Ovary (tissue), 9 donors: ENCODE measurements around the gene SLC10A1. TPM values are rescaled to one million over a fixed set of nuclear protein-coding genes. Genes with fewer than 3 reads are reported as not detected.

Experiments used
- DNase-seq, 5 donors: peaks; one replicate each; pipeline ENCODE4 v3.0.0-alpha.2; 2019 to 2020
- H3K27ac ChIP-seq, 2 donors: fragments of 200-600 bp; one replicate each; pipeline versions ENCODE4 v1.5.1 to v1.8.0; 2019 to 2022
- H3K27me3 ChIP-seq: fragments of 200-600 bp; one replicate; pipeline ENCODE4 v1.8.0; 2022
- H3K36me3 ChIP-seq: fragments of 200-600 bp; sonication (generic); one replicate; pipeline ENCODE4 v1.5.1; 2019
- H3K4me1 ChIP-seq: one replicate; pipeline ENCODE4 v1.8.1; 2013; ENCODE audit warnings: mild to moderate bottlenecking, moderate library complexity; ENCODE audit not compliant: insufficient read depth
- H3K4me3 ChIP-seq: fragments of 200-600 bp; sonication (generic); one replicate; pipeline ENCODE4 v1.5.1; 2017
- H3K9me3 ChIP-seq, 2 donors: fragments of 200-600 bp in 1 of 2; sonication (generic) in 1 of 2; one replicate each; pipeline versions ENCODE4 v1.5.1 to v1.8.1; 2013 to 2019; ENCODE audit warnings: mild to moderate bottlenecking in 1 of 2, moderate library complexity in 1 of 2
- EP300 ChIP-seq: sonication (generic); formaldehyde crosslinking; IDR thresholded peaks from one replicate; pipeline ENCODE4 v1.6.1; 2017; ENCODE audit warnings: antibody characterized with exemption
- POLR2A ChIP-seq: fragments of 450-650 bp; IDR thresholded peaks from one replicate; pipeline ENCODE4 v1.6.1; 2017; ENCODE audit warnings: antibody characterized with exemption, mild to moderate bottlenecking, moderate library complexity
- WGBS, 3 donors: extraction: QIAGEN DNeasy Blood & Tissue Kit in 1 of 3; methylation state at CpG; one replicate each; pipeline versions ENCODE4 v1.1.5 to v1.1.7; 2013 to 2017; 5-methylcytosine and 5-hydroxymethylcytosine counted together
- intact Hi-C, 4 donors: fragments of 100-400 bp; cut with DNase I; formaldehyde crosslinking; loops; one replicate each; pipeline versions ENCODE4 v1.11.0 to v1.15.1; 2022 to 2023
- polyA plus RNA-seq, 2 donors: library from polyadenylated mRNA; stranded (reverse); fragments of 200-250 nt in 1 of 2; fragments of 350-450 nt in 1 of 2; fragmentation: Illumina TruSeq in 1 of 2; extraction: RNeasy Lipid Tissue Mini Kit (QIAGEN cat#74804) in 1 of 2; gene quantifications; one replicate each; pipeline ENCODE4 v1.2.3, GENCODE V29; 2013 to 2014
- total RNA-seq, 7 donors: library from RNA; depleted of rRNA in 2 of 7; stranded (reverse); fragments of >200 nt in 2 of 7; fragmentation: NEBNext Ultra II Directional in 3 of 7; extraction: Animal tissue kit (Norgen Biotek cat#: 25700) in 3 of 7; gene quantifications; one replicate each; pipeline versions ENCODE4 v1.1.0 to v1.2.4, GENCODE V29; 2016 to 2023
- TF ChIP-seq, protein P1 (sequence below), 3 donors: fragments of 450-650 bp in 2 of 3; fragments of 200-600 bp in 1 of 3; IDR thresholded peaks; one replicate each; pipeline versions ENCODE4 v1.5.1 to v1.8.0; 2016 to 2022; ENCODE audit warnings: antibody characterized with exemption in 3 of 3, mild to moderate bottlenecking in 1 of 3
- donor health status: DM: no; HTN: no; CAD: no; lungs with moderate emphysema.
- donor health status: DM: no; HTN: no; CAD: no.
- donor health status: Bipolar disorder and iron deficiency.
- donor health status: DM: yes; HTN: yes; CAD: no.
- donor health status: DM: no; HTN: no; CAD: no.
- donor health status: DM: yes; HTN: yes; CAD: no.

The SLC10A1 gene
- total and polyA plus RNA-seq, 9 donors = not detected

DNA sequence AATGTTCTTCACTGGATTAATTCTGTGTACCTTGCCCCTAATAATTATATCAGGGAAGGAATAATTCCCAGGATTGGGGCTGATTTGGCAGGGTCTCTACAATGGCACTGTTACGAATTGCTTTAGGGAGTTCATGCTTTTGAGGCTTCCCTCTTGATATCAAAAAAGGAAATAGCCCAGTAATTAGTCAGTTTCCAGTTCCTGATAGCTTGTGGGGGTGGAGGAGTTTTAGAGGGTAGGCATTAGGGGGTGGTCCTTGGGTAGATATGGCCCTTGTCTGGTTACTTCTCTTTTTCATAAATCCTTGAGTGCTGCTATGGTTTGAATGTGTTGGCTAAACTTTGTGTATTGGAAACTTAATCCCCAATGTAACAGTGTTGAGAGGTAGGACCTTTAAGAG is 36.2 kb downstream of the SLC10A1 start:
- no peaks in the 10 kb centered on the region for H3K4me1 ChIP-seq
- H3K36me3 ChIP-seq = no peaks in the 10 kb centered on the region
- 47 to 71% (median 62%) methylated on average over 1 of the region's 1 CpG for WGBS, 3 donors
- no peak for DNase-seq
- H3K27ac ChIP-seq = no peak overlapping the region
- intact Hi-C loops = no loop called here
- no peaks in the 10 kb centered on the region for H3K9me3 ChIP-seq
- no peak overlapping the region for H3K4me3 ChIP-seq
- H3K27me3 ChIP-seq = no peaks in the 10 kb centered on the region
- TF ChIP-seq POLR2A (no peak), EP300 (no peak)
- TF ChIP-seq, protein P1, sequence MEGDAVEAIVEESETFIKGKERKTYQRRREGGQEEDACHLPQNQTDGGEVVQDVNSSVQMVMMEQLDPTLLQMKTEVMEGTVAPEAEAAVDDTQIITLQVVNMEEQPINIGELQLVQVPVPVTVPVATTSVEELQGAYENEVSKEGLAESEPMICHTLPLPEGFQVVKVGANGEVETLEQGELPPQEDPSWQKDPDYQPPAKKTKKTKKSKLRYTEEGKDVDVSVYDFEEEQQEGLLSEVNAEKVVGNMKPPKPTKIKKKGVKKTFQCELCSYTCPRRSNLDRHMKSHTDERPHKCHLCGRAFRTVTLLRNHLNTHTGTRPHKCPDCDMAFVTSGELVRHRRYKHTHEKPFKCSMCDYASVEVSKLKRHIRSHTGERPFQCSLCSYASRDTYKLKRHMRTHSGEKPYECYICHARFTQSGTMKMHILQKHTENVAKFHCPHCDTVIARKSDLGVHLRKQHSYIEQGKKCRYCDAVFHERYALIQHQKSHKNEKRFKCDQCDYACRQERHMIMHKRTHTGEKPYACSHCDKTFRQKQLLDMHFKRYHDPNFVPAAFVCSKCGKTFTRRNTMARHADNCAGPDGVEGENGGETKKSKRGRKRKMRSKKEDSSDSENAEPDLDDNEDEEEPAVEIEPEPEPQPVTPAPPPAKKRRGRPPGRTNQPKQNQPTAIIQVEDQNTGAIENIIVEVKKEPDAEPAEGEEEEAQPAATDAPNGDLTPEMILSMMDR (IDR thresholded peaks at IDR 0.05) = no peak

DNA sequence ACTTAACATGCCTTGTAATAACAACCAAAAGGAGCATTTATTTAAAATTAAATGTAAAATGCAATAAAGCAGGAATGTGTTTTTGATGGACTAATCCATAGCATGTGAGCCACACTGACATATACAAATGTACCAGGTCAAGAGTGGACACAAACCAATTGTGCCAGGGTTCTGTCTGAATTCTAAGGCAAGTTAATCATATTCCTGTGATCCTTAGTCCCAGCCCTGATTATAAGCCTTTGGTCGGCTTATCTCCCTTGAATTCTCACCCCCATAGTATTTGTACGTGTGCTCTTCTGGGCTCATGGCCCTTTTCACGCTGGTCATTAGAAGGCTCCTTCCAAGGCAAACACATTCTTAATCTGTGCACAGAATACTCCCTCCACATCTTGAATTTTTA is 40.7 kb downstream of the SLC10A1 start:
- intact Hi-C loops = no loop called here
- Histone ChIP-seq H3K9me3 (no peaks in the 10 kb centered on the region), H3K4me3 (no peak overlapping the region), H3K4me1 (no peaks in the 10 kb centered on the region), H3K36me3 (no peaks in the 10 kb centered on the region), H3K27ac (no peak overlapping the region), H3K27me3 (no peaks in the 10 kb centered on the region)
- no peak for DNase-seq
- 64 to 88% (median 85%) methylated on average over 3 of the region's 3 CpGs for WGBS, 3 donors
- no peak for TF ChIP-seq POLR2A
- TF ChIP-seq, protein P1 (IDR thresholded peaks at IDR 0.05) = no peak
- TF ChIP-seq EP300 = no peak

DNA sequence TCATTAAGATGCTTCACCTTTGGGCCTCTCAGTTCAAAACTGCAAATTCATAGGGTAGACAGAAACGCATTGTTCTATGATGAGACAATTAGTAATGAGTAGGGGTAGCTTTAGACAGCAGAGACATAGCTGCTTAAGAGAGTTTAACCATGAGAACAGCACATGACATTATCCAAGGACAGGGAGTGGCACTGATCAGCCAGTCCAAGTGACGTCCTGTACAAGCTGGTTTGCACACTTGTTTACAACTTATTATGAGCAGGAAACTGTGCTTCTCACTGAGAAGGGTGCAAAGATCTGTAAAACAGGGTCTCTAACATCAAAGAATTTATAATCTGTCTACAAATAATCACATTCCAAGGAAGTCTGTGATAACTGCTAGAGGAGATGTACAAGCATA is 41.3 kb downstream of the SLC10A1 start:
- H3K9me3 ChIP-seq = no peaks in the 10 kb centered on the region
- intact Hi-C loops = no loop called here
- TF ChIP-seq, protein P1 (IDR thresholded peaks at IDR 0.05) = no peak
- TF ChIP-seq EP300 (no peak), POLR2A (no peak)
- no peak overlapping the region for H3K4me3 ChIP-seq
- no peak overlapping the region for H3K27ac ChIP-seq
- H3K4me1 ChIP-seq = no peaks in the 10 kb centered on the region
- H3K27me3 ChIP-seq = no peaks in the 10 kb centered on the region
- no peak for DNase-seq
- H3K36me3 ChIP-seq = no peaks in the 10 kb centered on the region
- 60 to 74% (median 71%) methylated on average over 2 of the region's 2 CpGs for WGBS, 3 donors

DNA sequence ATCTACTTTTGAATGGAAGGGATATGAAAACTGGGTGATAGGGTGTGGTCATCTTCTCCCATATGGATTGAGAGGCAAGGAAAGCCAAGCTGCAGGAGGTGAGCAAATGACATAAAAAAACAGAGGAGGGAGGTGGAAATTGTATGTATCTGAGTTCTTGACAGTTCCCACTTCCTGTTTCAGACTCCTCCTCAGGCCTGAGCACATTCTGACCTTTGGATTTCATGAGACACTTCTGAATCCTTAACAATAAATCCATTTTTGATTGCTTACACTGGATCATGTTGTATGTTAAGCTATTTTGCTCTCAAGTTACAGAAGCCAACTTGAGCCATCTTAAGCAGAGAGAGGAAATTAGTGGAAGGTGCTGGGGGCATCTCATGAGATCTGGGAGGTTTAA is 41.7 kb downstream of the SLC10A1 start:
- Histone ChIP-seq H3K27me3 (no peaks in the 10 kb centered on the region), H3K27ac (no peak overlapping the region), H3K4me3 (no peak overlapping the region), H3K36me3 (no peaks in the 10 kb centered on the region), H3K4me1 (no peaks in the 10 kb centered on the region), H3K9me3 (no peaks in the 10 kb centered on the region)
- no peak for DNase-seq
- intact Hi-C loops = no loop called here
- TF ChIP-seq POLR2A (no peak), EP300 (no peak)
- TF ChIP-seq, protein P1 (IDR thresholded peaks at IDR 0.05) = no peak

DNA sequence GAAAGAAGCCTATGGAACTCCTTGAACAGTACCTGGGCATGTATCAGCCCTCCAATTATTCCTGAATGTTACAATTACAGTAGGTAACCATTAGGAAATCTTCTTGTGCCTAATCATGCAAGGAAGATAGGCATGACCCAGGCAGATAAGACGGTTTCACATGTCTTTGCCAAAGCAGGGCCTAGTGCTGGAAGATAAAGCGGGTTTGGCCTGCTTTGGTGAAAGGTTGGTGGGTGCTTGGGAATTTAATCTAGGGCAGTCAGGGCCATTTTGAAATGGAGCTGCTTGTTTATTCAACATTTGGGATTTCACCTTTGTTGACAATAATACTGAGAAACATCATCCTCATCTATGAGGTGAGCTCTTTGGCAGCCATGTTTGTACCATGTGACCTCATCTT is 42.6 kb downstream of the SLC10A1 start:
- Histone ChIP-seq H3K4me3 (no peak overlapping the region), H3K27ac (no peak overlapping the region), H3K27me3 (no peaks in the 10 kb centered on the region), H3K4me1 (no peaks in the 10 kb centered on the region), H3K36me3 (no peaks in the 10 kb centered on the region), H3K9me3 (no peaks in the 10 kb centered on the region)
- DNase-seq = no peak
- TF ChIP-seq EP300 = no peak
- no peak for TF ChIP-seq POLR2A
- TF ChIP-seq, protein P1 (IDR thresholded peaks at IDR 0.05) = no peak
- WGBS, 3 donors = 94 to 96% (median 95%) methylated on average over 2 of the region's 2 CpGs
- intact Hi-C loops = no loop called here
